SJCRH30 (cell line): ENCODE results near the gene HNRNPL. TPM values are rescaled to one million over a fixed set of nuclear protein-coding genes. Genes with fewer than 3 reads are reported as not detected.
A peak's percentile ranks its signal among the peaks of the same experiment; 100 is the strongest.
"Not testable (repeated sequence)": the region's sequence is repeated elsewhere in the genome, so short reads cannot be mapped to it uniquely, and the experiment has no call there.

Experiments used
- DNase-seq, 2 experiments: peaks; one replicate each; pipeline ENCODE4 v3.0.0-alpha.2; 2015 to 2020
- H3K27ac ChIP-seq: fragments of 250-450 bp; sonication (Bioruptor Pico); 2 replicates; pipeline ENCODE4 v1.5.1; 2020; ENCODE audit warnings: mild to moderate bottlenecking, moderate library complexity
- H3K27me3 ChIP-seq: fragments of 250-450 bp; sonication (Bioruptor Pico); 2 replicates; pipeline ENCODE4 v1.5.1; 2020; ENCODE audit warnings: mild to moderate bottlenecking, moderate library complexity
- H3K36me3 ChIP-seq: fragments of 250-450 bp; sonication (Bioruptor Pico); 2 replicates; pipeline ENCODE4 v1.5.1; 2020; ENCODE audit warnings: mild to moderate bottlenecking, moderate library complexity
- H3K4me1 ChIP-seq: fragments of 250-450 bp; sonication (Bioruptor Pico); 2 replicates; pipeline ENCODE4 v1.5.1; 2020; ENCODE audit warnings: mild to moderate bottlenecking, moderate library complexity
- H3K4me3 ChIP-seq: fragments of 250-450 bp; sonication (Bioruptor Pico); 2 replicates; pipeline ENCODE4 v1.5.1; 2020; ENCODE audit warnings: mild to moderate bottlenecking, moderate library complexity
- H3K9me3 ChIP-seq: fragments of 250-450 bp; sonication (Bioruptor Pico); replicated peaks from 2 replicates; pipeline ENCODE4 v1.5.1; 2020; ENCODE audit warnings: mild to moderate bottlenecking, moderate library complexity
- total RNA-seq: library from RNA; depleted of rRNA; stranded (reverse); fragments of >200 nt; shearing (Covaris generic); gene quantifications from 2 replicates; pipeline ENCODE4 v1.2.3, GENCODE V29; 2014

HNRNPL gene
- total RNA-seq, 1 experiment from 2014 or later, result 471 TPM

DNA sequence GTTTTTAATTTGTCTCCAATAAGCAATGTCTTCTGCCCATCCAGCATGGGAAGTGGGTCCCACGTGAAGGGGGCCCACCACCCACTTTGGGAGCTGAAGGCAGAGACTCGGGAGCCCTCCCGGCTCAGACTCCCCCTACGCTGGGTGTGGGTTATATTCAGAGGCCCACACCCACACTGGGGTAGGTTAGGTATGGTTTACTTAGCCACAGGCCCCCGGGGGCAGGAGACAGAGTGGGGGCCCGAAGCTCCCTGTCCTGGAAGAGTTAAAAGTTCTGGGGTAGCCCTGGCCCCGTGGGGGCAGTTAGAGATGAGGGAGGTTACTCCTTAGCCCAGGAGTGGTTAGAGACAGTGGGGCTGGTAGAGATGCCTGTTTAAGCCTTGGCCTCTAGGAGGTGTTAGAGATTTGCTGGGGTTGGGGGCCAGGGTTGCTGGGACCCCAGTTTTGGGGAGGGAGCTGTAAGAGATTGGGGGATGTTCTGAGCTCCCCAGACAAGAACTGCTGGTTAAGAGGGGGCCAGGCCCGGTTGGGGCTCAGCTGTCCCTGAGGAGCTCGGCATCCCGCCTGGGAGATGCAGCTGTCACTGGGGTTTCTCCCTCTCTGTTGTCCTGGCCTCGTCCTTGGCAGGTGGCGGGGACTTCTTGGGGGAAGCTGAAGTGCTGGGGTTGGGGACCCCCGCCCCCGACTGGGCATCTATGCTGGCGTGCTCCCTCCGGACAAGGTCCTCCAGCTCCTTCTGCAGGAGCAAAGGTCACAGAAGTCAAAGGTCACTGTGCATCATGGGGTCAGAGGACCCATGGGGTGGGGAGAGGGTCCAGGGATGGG is 29.0 kb upstream of the HNRNPL start:
- Histone ChIP-seq H3K36me3 (no peaks in the 10 kb centered on the region), H3K4me1 (peaks cover 60% of the 10 kb centered on the region), H3K27ac (peak overlapping the region; percentile 71), H3K9me3 (no peaks in the 10 kb centered on the region), H3K4me3 (no peak overlapping the region), H3K27me3 (no peaks in the 10 kb centered on the region)
- DNase-seq, result peak; percentile 76 to 83

- DNase-seq, result no peak
- Histone ChIP-seq H3K36me3 (no peaks in the 10 kb centered on the region), H3K9me3 (no peaks in the 10 kb centered on the region), H3K27ac (peak within 1 kb of the TSS; percentile 71), H3K4me1 (peaks cover 53% of the 10 kb centered on the region), H3K4me3 (no peak within 1 kb of the TSS), H3K27me3 (no peaks in the 10 kb centered on the region)
Observed at GRCh38 chr19:38877781-38878574, 28.2 kb upstream of the HNRNPL start, which contains the start of gene RINL. Gene RINL (minus strand): TSS chr19:38878275. CDS start chr19:38876742, 1,533 bp downstream.

GRCh38 chr19:38875656-38876395 is 26.0 kb upstream of the HNRNPL start:
- Histone ChIP-seq H3K4me1 (peaks cover 44% of the 10 kb centered on the region), H3K4me3 (no peak overlapping the region), H3K9me3 (no peaks in the 10 kb centered on the region), H3K27ac (no peak overlapping the region; the same call in 1 of the 2 replicates), H3K36me3 (no peaks in the 10 kb centered on the region), H3K27me3 (no peaks in the 10 kb centered on the region)
- peak; percentile 61 to 81 for DNase-seq

DNA sequence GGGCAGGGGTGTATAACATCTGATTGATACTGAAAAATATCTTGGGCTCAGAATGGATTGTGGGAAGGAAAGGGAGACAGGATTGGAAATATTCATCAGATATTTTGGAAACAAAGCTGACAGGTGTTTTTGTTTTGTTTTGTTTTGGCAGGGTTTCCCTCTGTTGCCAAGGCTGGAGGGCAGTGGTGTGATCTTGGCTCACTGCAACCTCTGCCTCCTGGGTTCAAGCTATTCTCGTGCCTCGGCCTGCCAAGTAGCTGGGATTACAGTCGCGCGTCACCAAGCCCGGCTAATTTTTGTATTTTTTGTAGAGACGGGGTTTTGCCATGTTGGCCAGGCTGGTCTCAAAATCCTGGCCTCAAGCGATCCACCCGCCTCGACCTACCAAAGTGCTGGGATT is 23.6 kb upstream of the HNRNPL start:
- H3K4me1 ChIP-seq, result peaks cover 33% of the 10 kb centered on the region
- DNase-seq, H3K4me3 ChIP-seq, H3K9me3 ChIP-seq, H3K27me3 ChIP-seq, H3K27ac ChIP-seq, H3K36me3 ChIP-seq: not testable (repeated sequence)

DNA sequence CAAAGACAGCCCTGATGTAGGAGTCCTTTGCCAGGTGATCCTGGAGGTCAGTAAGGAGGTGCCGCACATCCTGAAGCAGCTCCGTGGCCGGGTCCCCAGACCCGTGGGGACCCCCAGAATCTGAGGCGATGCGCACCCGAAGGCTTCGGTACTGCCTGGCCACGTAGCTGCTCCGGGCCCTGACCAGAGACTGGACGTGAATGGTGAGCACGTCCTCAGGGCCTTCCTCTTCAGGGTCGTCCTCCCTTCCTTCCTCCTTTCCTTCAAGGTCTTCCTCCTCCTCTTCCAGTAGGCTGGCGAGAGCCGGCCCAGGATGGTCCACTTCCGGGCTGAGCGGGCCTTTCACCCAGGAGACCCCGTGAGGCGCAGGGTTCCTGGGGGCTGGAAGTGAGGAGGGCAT is 20.8 kb upstream of the HNRNPL start:
- Histone ChIP-seq H3K4me3 (no peak overlapping the region), H3K9me3 (no peaks in the 10 kb centered on the region), H3K27ac (no peak overlapping the region), H3K27me3 (no peaks in the 10 kb centered on the region), H3K4me1 (peaks cover 11% of the 10 kb centered on the region), H3K36me3 (no peaks in the 10 kb centered on the region)
- DNase-seq, result no peak

GRCh38 chr19:38869836-38870607 is 20.2 kb upstream of the HNRNPL start:
- H3K4me3 ChIP-seq, result no peak overlapping the region
- no peak for DNase-seq
- no peaks in the 10 kb centered on the region for H3K36me3 ChIP-seq
- no peak overlapping the region for H3K27ac ChIP-seq
- peaks cover 7% of the 10 kb centered on the region for H3K4me1 ChIP-seq
- H3K27me3 ChIP-seq, result no peaks in the 10 kb centered on the region
- H3K9me3 ChIP-seq, result no peaks in the 10 kb centered on the region

DNA sequence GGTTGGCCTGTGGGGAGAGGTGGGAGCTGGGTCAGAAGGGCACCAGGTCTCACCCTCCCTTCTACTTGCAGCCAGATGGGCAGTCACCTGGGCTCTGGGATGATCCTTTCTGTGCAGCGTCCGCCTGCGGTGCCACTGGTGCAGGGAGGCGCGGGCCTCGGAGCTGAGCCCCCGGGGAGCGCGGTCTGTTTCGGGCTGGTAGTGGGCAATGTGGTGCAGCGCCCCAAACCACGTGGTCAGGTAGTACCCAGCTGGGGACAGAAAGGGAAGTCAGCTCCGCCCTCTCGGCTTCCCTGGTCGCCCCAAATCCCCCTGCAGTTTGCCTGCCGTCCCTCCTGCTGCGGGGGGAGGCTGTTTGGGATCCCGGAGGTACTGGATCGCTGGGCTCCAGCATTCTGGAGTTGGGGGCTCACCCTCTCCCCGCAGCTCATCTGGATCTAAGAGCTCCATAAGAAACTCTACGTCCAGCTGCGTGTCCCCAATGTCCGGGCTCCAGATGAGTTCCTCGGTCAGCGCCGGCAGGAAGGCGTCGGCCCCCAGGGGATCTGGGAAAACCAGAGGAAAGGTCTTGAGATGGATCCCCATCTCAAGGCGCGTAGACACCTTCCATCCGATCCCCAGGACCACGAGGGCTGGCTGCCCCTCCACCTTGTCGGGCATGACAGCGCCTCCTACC is 19.5 kb upstream of the HNRNPL start:
- Histone ChIP-seq H3K36me3 (no peaks in the 10 kb centered on the region), H3K9me3 (no peaks in the 10 kb centered on the region), H3K4me1 (peaks cover 14% of the 10 kb centered on the region), H3K27ac (no peak overlapping the region), H3K27me3 (no peaks in the 10 kb centered on the region), H3K4me3 (no peak overlapping the region)
- DNase-seq, result no peak

DNA sequence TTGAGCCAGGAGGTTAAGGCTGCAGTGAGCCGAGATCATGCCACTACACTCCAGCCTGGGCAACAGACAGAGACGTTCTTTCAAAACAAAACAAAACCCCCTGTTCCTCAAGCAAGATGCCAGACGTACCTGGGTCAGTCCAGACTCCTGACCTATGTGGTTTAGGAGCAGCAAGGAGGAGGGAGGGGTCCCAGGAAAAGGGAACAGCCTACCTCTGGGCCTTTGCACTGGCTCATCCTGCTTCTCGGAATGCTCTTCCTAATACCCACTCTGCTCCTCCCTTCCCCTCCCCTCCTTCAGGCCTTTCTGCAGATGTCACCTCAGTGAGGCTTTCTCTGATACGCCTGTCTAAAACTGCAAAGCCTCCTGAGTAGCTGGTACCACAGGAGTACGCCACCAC is 18.8 kb upstream of the HNRNPL start:
- H3K4me1 ChIP-seq, result peaks cover 14% of the 10 kb centered on the region
- H3K36me3 ChIP-seq, result no peaks in the 10 kb centered on the region
- no peak for DNase-seq
- no peaks in the 10 kb centered on the region for H3K27me3 ChIP-seq
- no peak overlapping the region for H3K27ac ChIP-seq
- H3K9me3 ChIP-seq, result no peaks in the 10 kb centered on the region
- H3K4me3 ChIP-seq, result no peak overlapping the region

GRCh38 chr19:38867171-38867780 is 17.5 kb upstream of the HNRNPL start:
- Histone ChIP-seq H3K27ac (no peak overlapping the region), H3K36me3 (no peaks in the 10 kb centered on the region), H3K4me1 (peaks cover 24% of the 10 kb centered on the region), H3K9me3 (no peaks in the 10 kb centered on the region), H3K27me3 (no peaks in the 10 kb centered on the region), H3K4me3 (no peak overlapping the region)
- DNase-seq, result peak; percentile 70 to 78

DNA sequence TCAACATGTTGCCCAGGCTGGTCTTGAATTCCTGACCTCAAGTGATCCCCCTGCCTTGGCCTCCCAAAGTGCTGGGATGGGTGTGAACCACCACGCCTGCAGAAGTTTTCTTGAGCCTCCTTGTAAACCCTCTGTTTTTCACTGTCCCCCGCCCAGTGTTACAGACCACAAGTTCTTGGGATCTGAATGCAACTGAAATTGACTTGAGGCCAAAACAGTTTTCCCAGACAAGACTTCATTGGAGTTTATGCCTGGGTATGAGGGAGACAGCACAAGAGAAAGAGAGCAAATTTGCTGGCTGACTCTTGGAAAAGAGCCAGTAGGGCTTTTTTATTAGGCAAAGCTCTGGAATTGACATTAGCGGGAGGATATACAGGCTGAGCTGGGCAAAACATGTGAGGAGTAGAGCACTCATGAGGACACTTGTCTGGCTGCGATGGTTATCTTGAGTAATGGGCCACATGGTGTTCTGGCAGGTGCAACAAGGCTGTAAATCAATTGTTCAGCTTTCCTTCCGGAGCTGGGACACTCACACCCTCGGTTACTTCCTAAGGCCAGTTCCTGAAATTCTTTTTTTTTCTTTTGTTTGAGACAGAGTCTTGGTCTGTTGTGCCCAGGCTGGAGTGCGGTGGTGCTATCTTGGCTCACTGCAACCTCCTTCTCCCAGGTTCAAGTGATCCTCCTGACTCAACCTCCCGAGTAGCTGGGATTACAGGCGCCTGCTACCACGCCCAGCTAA is 12.7 kb upstream of the HNRNPL start:
- no peaks in the 10 kb centered on the region for H3K36me3 ChIP-seq
- peak overlapping the region; percentile 46 for H3K27ac ChIP-seq
- H3K27me3 ChIP-seq, result no peaks in the 10 kb centered on the region
- peaks cover 42% of the 10 kb centered on the region for H3K4me1 ChIP-seq
- H3K4me3 ChIP-seq, result no peak overlapping the region
- peak; percentile 90 to 96 for DNase-seq
- no peaks in the 10 kb centered on the region for H3K9me3 ChIP-seq

DNA sequence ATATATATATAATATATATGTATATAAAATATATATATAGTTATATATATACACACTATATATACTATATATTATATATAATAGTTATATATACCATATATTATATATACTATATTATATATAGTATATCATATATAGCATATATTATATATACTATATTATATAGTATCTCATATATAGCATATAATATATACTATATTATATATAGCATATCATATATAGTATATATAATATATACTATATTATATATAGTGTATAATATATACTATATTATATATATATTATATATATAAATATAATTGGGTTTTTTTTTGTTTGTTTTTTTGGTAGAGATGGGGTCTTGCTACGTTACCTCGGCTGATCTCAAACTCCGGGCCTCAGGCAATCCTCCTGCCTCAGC is 11.6 kb upstream of the HNRNPL start:
- no peak for DNase-seq
- Histone ChIP-seq H3K36me3 (no peaks in the 10 kb centered on the region), H3K4me3 (no peak overlapping the region), H3K27ac (no peak overlapping the region), H3K4me1 (peaks cover 39% of the 10 kb centered on the region), H3K9me3 (no peaks in the 10 kb centered on the region), H3K27me3 (no peaks in the 10 kb centered on the region)

GRCh38 chr19:38859631-38860204 is 9.9 kb upstream of the HNRNPL start:
- not testable (repeated sequence) for H3K9me3 ChIP-seq, DNase-seq, H3K27ac ChIP-seq, H3K36me3 ChIP-seq, H3K4me3 ChIP-seq, H3K27me3 ChIP-seq
- H3K4me1 ChIP-seq, result peaks cover 35% of the 10 kb centered on the region

- Histone ChIP-seq H3K36me3 (no peaks in the 10 kb centered on the region), H3K27me3 (no peaks in the 10 kb centered on the region), H3K4me3 (no peak overlapping the region), H3K9me3 (no peaks in the 10 kb centered on the region), H3K4me1 (peaks cover 17% of the 10 kb centered on the region), H3K27ac (no peak overlapping the region)
- DNase-seq, result no peak
Observed at GRCh38 chr19:38856813-38857212, 7.0 kb upstream of the HNRNPL start.
